ENCODE results near the gene S100A10. TPM values are rescaled to one million over a fixed set of nuclear protein-coding genes. Genes with fewer than 3 reads are reported as not detected.

Gene S100A10
- total and polyA plus RNA-seq, 2 of the 4 experiments (the other 2 are of a cell fraction), result 86.0 to 277 TPM

DNA sequence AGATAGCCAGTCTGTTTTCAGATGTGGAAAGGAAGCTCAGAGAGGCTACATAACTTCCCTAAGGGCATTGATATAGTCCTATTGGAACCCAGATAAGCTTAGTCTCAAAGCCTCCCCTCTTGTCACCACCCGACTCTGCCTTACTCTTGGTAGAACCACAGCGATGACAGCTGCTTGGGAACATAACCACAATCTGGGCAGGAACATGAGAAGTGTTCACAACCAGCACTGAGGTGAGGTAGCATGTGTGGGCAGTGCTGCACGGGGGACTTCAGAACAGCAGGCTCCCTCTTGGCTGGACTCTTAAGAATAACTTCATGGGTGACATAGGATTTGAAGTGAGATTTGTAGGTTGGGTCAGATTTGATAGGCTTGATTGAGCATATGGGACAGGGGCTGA lies 9.3 kb upstream of the S100A10 start:
- no peak overlapping the region for H2AFZ ChIP-seq (replicated peaks; ENCODE audit: low read length, poor library complexity)
- no peak overlapping the region for H2BK5ac ChIP-seq (ENCODE audit: low read depth, low read length, poor library complexity, severe bottlenecking)
- H3K9ac ChIP-seq (ENCODE audit: low read depth, low read length), result no peak overlapping the region
- no peak overlapping the region for H3K56ac ChIP-seq (ENCODE audit: extremely low read depth, insufficient read depth, low read length)
- DNase-seq, result no peak
- dilution Hi-C loops (cut with HindIII; ENCODE audit: low sequenced_read_pairs, unreplicated experiment) (loop anchor here (25.0 kb wide), 1 partner anchor 91 kb away; the partner anchor contains the start of gene THEM4), intact Hi-C loops (cut with micrococcal nuclease) (loop anchor here (5.0 kb wide), 1 partner anchor 241 kb away; the partner anchor contains the start of gene MRPL9), in situ Hi-C loops (cut with MboI; ENCODE audit: low sequenced_read_pairs) (loop anchor here (10.0 kb wide), 1 partner anchor 118 kb away; no protein-coding TSS in a partner anchor)
- no peak for TF ChIP-seq CEBPB (IDR thresholded peaks at IDR 0.05; ENCODE audit: low read depth, low read length)
- TF ChIP-seq CHD1 (IDR thresholded peaks at IDR 0.05; ENCODE audit: low read depth, low read length), result no peak
- TF ChIP-seq RFX5 (IDR thresholded peaks at IDR 0.05; ENCODE audit: low read depth, low read length), result no peak
- TF ChIP-seq, protein P1, sequence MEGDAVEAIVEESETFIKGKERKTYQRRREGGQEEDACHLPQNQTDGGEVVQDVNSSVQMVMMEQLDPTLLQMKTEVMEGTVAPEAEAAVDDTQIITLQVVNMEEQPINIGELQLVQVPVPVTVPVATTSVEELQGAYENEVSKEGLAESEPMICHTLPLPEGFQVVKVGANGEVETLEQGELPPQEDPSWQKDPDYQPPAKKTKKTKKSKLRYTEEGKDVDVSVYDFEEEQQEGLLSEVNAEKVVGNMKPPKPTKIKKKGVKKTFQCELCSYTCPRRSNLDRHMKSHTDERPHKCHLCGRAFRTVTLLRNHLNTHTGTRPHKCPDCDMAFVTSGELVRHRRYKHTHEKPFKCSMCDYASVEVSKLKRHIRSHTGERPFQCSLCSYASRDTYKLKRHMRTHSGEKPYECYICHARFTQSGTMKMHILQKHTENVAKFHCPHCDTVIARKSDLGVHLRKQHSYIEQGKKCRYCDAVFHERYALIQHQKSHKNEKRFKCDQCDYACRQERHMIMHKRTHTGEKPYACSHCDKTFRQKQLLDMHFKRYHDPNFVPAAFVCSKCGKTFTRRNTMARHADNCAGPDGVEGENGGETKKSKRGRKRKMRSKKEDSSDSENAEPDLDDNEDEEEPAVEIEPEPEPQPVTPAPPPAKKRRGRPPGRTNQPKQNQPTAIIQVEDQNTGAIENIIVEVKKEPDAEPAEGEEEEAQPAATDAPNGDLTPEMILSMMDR (conservative IDR thresholded peaks at IDR 0.05; ENCODE audit: low read depth, low read length), result no peak
- no peak overlapping the region for H4K91ac ChIP-seq (ENCODE audit: insufficient read depth, low read depth, low read length)
- H3K9me1 ChIP-seq (ENCODE audit: insufficient read depth, low read length), result no peaks in the 10 kb centered on the region; the same call in 1 of the 2 replicates
- no peak overlapping the region for H3K4me2 ChIP-seq (ENCODE audit: low read depth, low read length)
- H3K4me1 ChIP-seq (ENCODE audit: control insufficient read depth, insufficient read depth, low read length), result peaks cover 2% of the 10 kb centered on the region; the same call in 1 of the 2 replicates
- H2AK5ac ChIP-seq (ENCODE audit: low read depth, low read length), result no peak overlapping the region
- no peaks in the 10 kb centered on the region for H3K79me1 ChIP-seq (ENCODE audit: low read depth in 1 of 2, low read length in 2 of 2)
- no peaks in the 10 kb centered on the region for H4K20me1 ChIP-seq (ENCODE audit: insufficient read depth, low read length)
- ChIA-PET POLR2A (ENCODE audit: unreplicated experiment) (no interaction called here), CTCF (interaction anchor here (5.8 kb wide), 1 partner anchor 34 kb away, joined by 67 read pairs; no protein-coding TSS in a partner anchor)
- no peak overlapping the region for H3K4me3 ChIP-seq (ENCODE audit: insufficient read depth, low read depth, low read length)
- no peak overlapping the region for H3K14ac ChIP-seq (replicated peaks; ENCODE audit: low read depth, low read length)
- H2BK120ac ChIP-seq (ENCODE audit: low read depth, low read length), result no peak overlapping the region
- H2BK20ac ChIP-seq (ENCODE audit: low read depth, low read length), result no peak overlapping the region
- H3K9me3 ChIP-seq (ENCODE audit: control insufficient read depth, insufficient read depth, low read length), result 0 out of 2 replicates have a peak, but pooled peaks cover 3% of the 10 kb centered on the region
- no TSS peak for BruUV-seq (replicated peaks)
- H2AK9ac ChIP-seq (replicated peaks; ENCODE audit: low read depth, low read length, poor library complexity), result no peak overlapping the region
- no peak overlapping the region for H4K5ac ChIP-seq (ENCODE audit: low read depth, low read length)
- 0 out of 2 replicates have a peak overlapping the region, but pooled peaks have one; percentile 45 for H3K23ac ChIP-seq (ENCODE audit: low read depth, low read length)
- H3K18ac ChIP-seq (ENCODE audit: low read depth, low read length), result no peak overlapping the region
- no peak overlapping the region for H4K8ac ChIP-seq (ENCODE audit: low read depth in 2 of 2, low read length in 2 of 2)
- no peak overlapping the region for H2BK15ac ChIP-seq (ENCODE audit: low read depth, low read length)
- ATAC-seq (ENCODE audit: low read depth), result no peak
- no peak overlapping the region for H3K27ac ChIP-seq (ENCODE audit: insufficient read depth, low read length)
- peaks cover 31% of the 10 kb centered on the region for H3K27me3 ChIP-seq (ENCODE audit: control insufficient read depth, insufficient read depth, low read length)
- WGBS, 2 experiments (ENCODE audit: extremely low coverage in 2 of 2, insufficient read length in 1 of 2), result 71% methylated on average over 1 of the region's 3 CpGs; no CpG with 5 or more reads in 1 of the 2 experiments
- H3K36me3 ChIP-seq (ENCODE audit: control insufficient read depth, insufficient read depth, low read length), result no peaks in the 10 kb centered on the region
- H3K4ac ChIP-seq (ENCODE audit: low read depth, low read length), result no peak overlapping the region

All from IMR-90 (cell line).